GM23338 (cell line): ENCODE data around the gene CAPS. TPM values are rescaled to one million over a fixed set of nuclear protein-coding genes. Genes with fewer than 3 reads are reported as not detected.

Experiments used
- ATAC-seq: fragments of 200-7000 bp; cut with Tn5 transposase; 3 replicates; pipeline ENCODE4 v1.9.1; 2020
- DNase-seq: peaks from one replicate; pipeline ENCODE4 v3.0.0-alpha.2; 2015; ENCODE audit warnings: low spot score
- H2AFZ ChIP-seq: fragments of 200-600 bp; sonication (generic); 2 replicates; pipeline ENCODE4 v1.8.0; 2016; ENCODE audit warnings: antibody characterized with exemption, mild to moderate bottlenecking, moderate library complexity
- H3F3A ChIP-seq: fragments of 200-600 bp; sonication (generic); replicated peaks from 2 replicates; pipeline ENCODE4 v1.8.0; 2017; ENCODE audit warnings: antibody characterized with exemption, mixed run types, low read depth
- H3K27ac ChIP-seq: fragments of 200-600 bp; sonication (generic); 2 replicates; pipeline ENCODE4 v1.6.1; 2016; ENCODE audit warnings: low read depth
- H3K27me3 ChIP-seq: fragments of 200-600 bp; sonication (generic); 2 replicates; pipeline ENCODE4 v1.8.0; 2016; ENCODE audit warnings: mild to moderate bottlenecking, mixed run types, moderate library complexity; ENCODE audit not compliant: insufficient read depth
- H3K36me3 ChIP-seq: fragments of 200-600 bp; sonication (generic); 2 replicates; pipeline ENCODE4 v1.8.0; 2016; ENCODE audit warnings: mild to moderate bottlenecking; ENCODE audit not compliant: insufficient read depth
- H3K4me1 ChIP-seq: fragments of 200-600 bp; sonication (generic); 2 replicates; pipeline ENCODE4 v1.8.0; 2016; ENCODE audit warnings: mild to moderate bottlenecking, moderate library complexity; ENCODE audit not compliant: insufficient read depth
- H3K4me2 ChIP-seq: fragments of 200-600 bp; sonication (generic); 2 replicates; pipeline ENCODE4 v1.7.1; 2017; ENCODE audit warnings: mixed run types
- H3K4me3 ChIP-seq: fragments of 200-600 bp; sonication (generic); 2 replicates; pipeline ENCODE4 v1.6.1; 2016; ENCODE audit warnings: mixed run types
- H3K79me2 ChIP-seq: fragments of 200-600 bp; sonication (generic); replicated peaks from 2 replicates; pipeline ENCODE4 v1.8.0; 2017; ENCODE audit warnings: mild to moderate bottlenecking; ENCODE audit not compliant: insufficient read depth
- H3K9me2 ChIP-seq: fragments of 200-600 bp; sonication (generic); 2 replicates; pipeline ENCODE4 v1.8.0; 2017; ENCODE audit not compliant: insufficient read depth
- H4K20me1 ChIP-seq: fragments of 200-600 bp; sonication (generic); replicated peaks from 2 replicates; pipeline ENCODE4 v1.8.0; 2017; ENCODE audit warnings: mild to moderate bottlenecking; ENCODE audit not compliant: insufficient read depth
- H3K27ac Mint-ChIP-seq: 2 replicates; pipeline ENCODE4 v1.8.0; 2020; ENCODE audit warnings: inconsistent platforms, mild to moderate bottlenecking, moderate library complexity, mixed read lengths
- H3K27me3 Mint-ChIP-seq: 3 replicates; pipeline ENCODE4 v1.8.0; 2022; ENCODE audit warnings: low read depth, mild to moderate bottlenecking, moderate library complexity, mixed read lengths, inconsistent platforms; ENCODE audit not compliant: insufficient read depth, poor library complexity
- H3K36me3 Mint-ChIP-seq: 3 replicates; pipeline ENCODE4 v1.8.0; 2021; ENCODE audit warnings: low read depth, mild to moderate bottlenecking, inconsistent platforms, moderate library complexity, mixed read lengths
- H3K4me1 Mint-ChIP-seq: 3 replicates; pipeline ENCODE4 v1.8.0; 2020; ENCODE audit warnings: mild to moderate bottlenecking, inconsistent platforms, mixed read lengths
- H3K4me3 Mint-ChIP-seq: 3 replicates; pipeline ENCODE4 v1.8.0; 2021; ENCODE audit warnings: moderate library complexity, mild to moderate bottlenecking, inconsistent platforms, mixed read lengths
- H3K9me3 Mint-ChIP-seq: 3 replicates; pipeline ENCODE4 v1.8.0; 2020; ENCODE audit warnings: moderate library complexity, mild to moderate bottlenecking, inconsistent platforms, mixed read lengths
- ETS1 ChIP-seq: IDR thresholded peaks from 2 replicates; pipeline ENCODE4 v1.6.1; 2016; ENCODE audit warnings: antibody characterized with exemption
- EZH2 ChIP-seq: fragments of 200-600 bp; sonication (generic); IDR thresholded peaks from one replicate; pipeline ENCODE4 v1.8.0; 2017; ENCODE audit warnings: antibody characterized with exemption, mild to moderate bottlenecking, low read depth; ENCODE audit not compliant: unreplicated experiment
- EZH2phosphoT487 ChIP-seq: fragments of 200-600 bp; sonication (generic); IDR thresholded peaks from one replicate; pipeline ENCODE4 v1.8.1; 2018; ENCODE audit warnings: antibody characterized with exemption; ENCODE audit not compliant: unreplicated experiment
- NANOG ChIP-seq: IDR thresholded peaks from 2 replicates; pipeline ENCODE4 v1.6.1; 2016; ENCODE audit warnings: antibody characterized with exemption, borderline replicate concordance
- POLR2AphosphoS5 ChIP-seq: IDR thresholded peaks from 2 replicates; pipeline ENCODE4 v1.6.1; 2016; ENCODE audit warnings: antibody characterized with exemption, low read depth
- REST ChIP-seq: IDR thresholded peaks from one replicate; pipeline ENCODE4 v1.6.1; 2018; ENCODE audit warnings: antibody characterized with exemption; ENCODE audit not compliant: unreplicated experiment
- STAT1 ChIP-seq: IDR thresholded peaks from one replicate; pipeline ENCODE4 v1.6.1; 2016; ENCODE audit warnings: antibody characterized with exemption; ENCODE audit not compliant: unreplicated experiment
- ZNF114 ChIP-seq: fragments of 250-450 bp; sonication (Bioruptor Pico); IDR thresholded peaks from 2 replicates; pipeline ENCODE4 v1.5.0; 2020; ENCODE audit warnings: mild to moderate bottlenecking, moderate library complexity
- polyA plus RNA-seq: library from polyadenylated mRNA; unstranded; fragments of >200 nt; fragmentation: Nextera tagmentation; extraction: Ambion mirVana; gene quantifications from 2 replicates; pipeline ENCODE4 v1.2.1, GENCODE V29; 2016
- total RNA-seq: library from RNA; depleted of rRNA; stranded (reverse); fragments of >200 nt; shearing (Covaris generic); gene quantifications from 2 replicates; pipeline ENCODE4 v1.2.3, GENCODE V29; 2014
- TF ChIP-seq, protein P1 (sequence below): fragments of 250-450 bp; sonication (Bioruptor Pico); IDR thresholded peaks from 2 replicates; pipeline ENCODE4 v1.5.0; 2020; ENCODE audit warnings: mild to moderate bottlenecking, moderate library complexity

CAPS gene
- total and polyA plus RNA-seq, 2 experiments from 2014 or later: 1.5 to 3.2 TPM

DNA sequence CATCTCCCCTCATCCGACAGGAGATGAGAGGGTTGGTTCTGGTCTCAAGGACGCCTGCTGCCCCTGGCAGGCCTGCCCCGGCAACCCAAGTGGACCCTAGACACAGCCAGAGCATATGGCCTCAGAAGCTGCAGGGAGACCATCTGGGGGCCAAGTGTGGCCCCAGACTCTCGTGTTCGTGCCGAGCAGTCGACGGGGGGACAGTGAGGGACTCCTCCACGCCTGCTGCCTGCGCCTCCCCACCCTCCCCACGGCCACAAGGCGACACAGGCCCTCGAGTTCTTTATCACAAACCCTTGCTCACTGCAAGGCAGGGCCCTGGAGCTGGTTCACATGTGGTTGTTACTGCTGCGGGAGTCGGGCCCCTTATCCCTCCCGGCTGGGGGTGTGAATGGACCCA, 9.3 kb downstream of the CAPS start:
- no peak for TF ChIP-seq STAT1
- no peak for TF ChIP-seq EZH2
- TF ChIP-seq, protein P1, sequence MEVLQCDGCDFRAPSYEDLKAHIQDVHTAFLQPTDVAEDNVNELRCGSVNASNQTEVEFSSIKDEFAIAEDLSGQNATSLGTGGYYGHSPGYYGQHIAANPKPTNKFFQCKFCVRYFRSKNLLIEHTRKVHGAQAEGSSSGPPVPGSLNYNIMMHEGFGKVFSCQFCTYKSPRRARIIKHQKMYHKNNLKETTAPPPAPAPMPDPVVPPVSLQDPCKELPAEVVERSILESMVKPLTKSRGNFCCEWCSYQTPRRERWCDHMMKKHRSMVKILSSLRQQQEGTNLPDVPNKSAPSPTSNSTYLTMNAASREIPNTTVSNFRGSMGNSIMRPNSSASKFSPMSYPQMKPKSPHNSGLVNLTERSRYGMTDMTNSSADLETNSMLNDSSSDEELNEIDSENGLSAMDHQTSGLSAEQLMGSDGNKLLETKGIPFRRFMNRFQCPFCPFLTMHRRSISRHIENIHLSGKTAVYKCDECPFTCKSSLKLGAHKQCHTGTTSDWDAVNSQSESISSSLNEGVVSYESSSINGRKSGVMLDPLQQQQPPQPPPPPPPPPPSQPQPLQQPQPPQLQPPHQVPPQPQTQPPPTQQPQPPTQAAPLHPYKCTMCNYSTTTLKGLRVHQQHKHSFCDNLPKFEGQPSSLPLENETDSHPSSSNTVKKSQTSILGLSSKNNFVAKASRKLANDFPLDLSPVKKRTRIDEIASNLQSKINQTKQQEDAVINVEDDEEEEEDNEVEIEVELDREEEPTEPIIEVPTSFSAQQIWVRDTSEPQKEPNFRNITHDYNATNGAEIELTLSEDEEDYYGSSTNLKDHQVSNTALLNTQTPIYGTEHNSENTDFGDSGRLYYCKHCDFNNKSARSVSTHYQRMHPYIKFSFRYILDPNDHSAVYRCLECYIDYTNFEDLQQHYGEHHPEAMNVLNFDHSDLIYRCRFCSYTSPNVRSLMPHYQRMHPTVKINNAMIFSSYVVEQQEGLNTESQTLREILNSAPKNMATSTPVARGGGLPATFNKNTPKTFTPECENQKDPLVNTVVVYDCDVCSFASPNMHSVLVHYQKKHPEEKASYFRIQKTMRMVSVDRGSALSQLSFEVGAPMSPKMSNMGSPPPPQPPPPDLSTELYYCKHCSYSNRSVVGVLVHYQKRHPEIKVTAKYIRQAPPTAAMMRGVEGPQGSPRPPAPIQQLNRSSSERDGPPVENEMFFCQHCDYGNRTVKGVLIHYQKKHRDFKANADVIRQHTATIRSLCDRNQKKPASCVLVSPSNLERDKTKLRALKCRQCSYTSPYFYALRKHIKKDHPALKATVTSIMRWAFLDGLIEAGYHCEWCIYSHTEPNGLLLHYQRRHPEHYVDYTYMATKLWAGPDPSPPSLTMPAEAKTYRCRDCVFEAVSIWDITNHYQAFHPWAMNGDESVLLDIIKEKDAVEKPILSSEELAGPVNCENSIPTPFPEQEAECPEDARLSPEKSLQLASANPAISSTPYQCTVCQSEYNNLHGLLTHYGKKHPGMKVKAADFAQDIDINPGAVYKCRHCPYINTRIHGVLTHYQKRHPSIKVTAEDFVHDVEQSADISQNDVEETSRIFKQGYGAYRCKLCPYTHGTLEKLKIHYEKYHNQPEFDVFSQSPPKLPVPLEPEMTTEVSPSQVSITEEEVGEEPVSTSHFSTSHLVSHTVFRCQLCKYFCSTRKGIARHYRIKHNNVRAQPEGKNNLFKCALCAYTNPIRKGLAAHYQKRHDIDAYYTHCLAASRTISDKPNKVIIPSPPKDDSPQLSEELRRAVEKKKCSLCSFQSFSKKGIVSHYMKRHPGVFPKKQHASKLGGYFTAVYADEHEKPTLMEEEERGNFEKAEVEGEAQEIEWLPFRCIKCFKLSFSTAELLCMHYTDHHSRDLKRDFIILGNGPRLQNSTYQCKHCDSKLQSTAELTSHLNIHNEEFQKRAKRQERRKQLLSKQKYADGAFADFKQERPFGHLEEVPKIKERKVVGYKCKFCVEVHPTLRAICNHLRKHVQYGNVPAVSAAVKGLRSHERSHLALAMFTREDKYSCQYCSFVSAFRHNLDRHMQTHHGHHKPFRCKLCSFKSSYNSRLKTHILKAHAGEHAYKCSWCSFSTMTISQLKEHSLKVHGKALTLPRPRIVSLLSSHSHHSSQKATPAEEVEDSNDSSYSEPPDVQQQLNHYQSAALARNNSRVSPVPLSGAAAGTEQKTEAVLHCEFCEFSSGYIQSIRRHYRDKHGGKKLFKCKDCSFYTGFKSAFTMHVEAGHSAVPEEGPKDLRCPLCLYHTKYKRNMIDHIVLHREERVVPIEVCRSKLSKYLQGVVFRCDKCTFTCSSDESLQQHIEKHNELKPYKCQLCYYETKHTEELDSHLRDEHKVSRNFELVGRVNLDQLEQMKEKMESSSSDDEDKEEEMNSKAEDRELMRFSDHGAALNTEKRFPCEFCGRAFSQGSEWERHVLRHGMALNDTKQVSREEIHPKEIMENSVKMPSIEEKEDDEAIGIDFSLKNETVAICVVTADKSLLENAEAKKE (CRISPR knock-in tag): no peak
- TF ChIP-seq NANOG: no peak
- no peak for TF ChIP-seq EZH2phosphoT487
- no peak for TF ChIP-seq POLR2AphosphoS5
- no peak overlapping the region for H3K27ac ChIP-seq
- peaks cover 21% of the 10 kb centered on the region for H3K36me3 ChIP-seq
- Mint-ChIP-seq H3K9me3 (no peaks in the 10 kb centered on the region), H3K4me1 (no peaks in the 10 kb centered on the region), H3K27ac (no peak overlapping the region), H3K4me3 (no peak overlapping the region), H3K27me3 (peaks cover 7% of the 10 kb centered on the region), H3K36me3 (peaks cover 71% of the 10 kb centered on the region)
- DNase-seq (no peak), ATAC-seq (no peak)
- H3K4me1 ChIP-seq: no peaks in the 10 kb centered on the region
- H3F3A ChIP-seq: no peaks in the 10 kb centered on the region
- no peak overlapping the region for H3K4me3 ChIP-seq
- no peak overlapping the region for H2AFZ ChIP-seq
- no peak overlapping the region for H3K4me2 ChIP-seq
- H3K9me2 ChIP-seq: no peaks in the 10 kb centered on the region
- H3K79me2 ChIP-seq: no peaks in the 10 kb centered on the region
- no peaks in the 10 kb centered on the region; the same call in 1 of the 2 replicates for H4K20me1 ChIP-seq
- no peaks in the 10 kb centered on the region for H3K27me3 ChIP-seq

- Mint-ChIP-seq H3K27me3 (peaks cover 9% of the 10 kb centered on the region), H3K4me3 (no peak overlapping the region), H3K27ac (no peak overlapping the region), H3K4me1 (no peaks in the 10 kb centered on the region), H3K9me3 (no peaks in the 10 kb centered on the region), H3K36me3 (peaks cover 78% of the 10 kb centered on the region)
- Histone ChIP-seq H3K4me1 (no peaks in the 10 kb centered on the region), H4K20me1 (no peaks in the 10 kb centered on the region; the same call in 1 of the 2 replicates), H2AFZ (no peak overlapping the region), H3K27me3 (no peaks in the 10 kb centered on the region), H3F3A (0 out of 2 replicates have a peak, but pooled peaks cover 3% of the 10 kb centered on the region), H3K36me3 (peaks cover 26% of the 10 kb centered on the region), H3K27ac (no peak overlapping the region), H3K4me3 (no peak overlapping the region), H3K9me2 (no peaks in the 10 kb centered on the region), H3K4me2 (no peak overlapping the region), H3K79me2 (no peaks in the 10 kb centered on the region)
- no peak for DNase-seq
- ATAC-seq: no peak
- TF ChIP-seq STAT1: no peak
- TF ChIP-seq ETS1: no peak
- no peak for TF ChIP-seq EZH2phosphoT487
- no peak for TF ChIP-seq ZNF114 (CRISPR knock-in tag)
- no peak for TF ChIP-seq REST
These were observed 11.9 kb downstream of the CAPS start for GRCh38 chr19:5925830-5926427.
